Mammary epithelial cell (primary cell): ENCODE data around the gene PAQR5.

Experiments
- CTCF ChIP-seq, 2 donors: IDR thresholded peaks in 1 of 2; conservative IDR thresholded peaks in 1 of 2; 2 replicates each; pipeline ENCODE4 v1.5.1; 2011 to 2012; ENCODE audit warnings: inconsistent platforms in 2 of 2, low read length in 2 of 2, mild to moderate bottlenecking in 2 of 2, control low read depth in 1 of 2, low read depth in 1 of 2; ENCODE audit not compliant: insufficient read depth in 1 of 2; ENCODE audit errors: extremely low read depth in 1 of 2
- EZH2 ChIP-seq: IDR thresholded peaks from 2 replicates; pipeline ENCODE4 v1.6.1; 2012; ENCODE audit warnings: low read length, inconsistent platforms, borderline replicate concordance

GRCh38 chr15:69289342-69290146, 9.2 kb upstream of the PAQR5 start:
- TF ChIP-seq CTCF (conservative IDR thresholded peaks at IDR 0.05 in 1 of 2, IDR thresholded peaks at IDR 0.05 in 1 of 2; ENCODE audit: extremely low read depth in 1 of 2, insufficient read depth in 1 of 2, low read depth in 1 of 2, low read length in 2 of 2) = no peak
- TF ChIP-seq EZH2 = no peak
